HepG2 (cell line): ENCODE results near the gene UBQLN4. TPM values are rescaled to one million over a fixed set of nuclear protein-coding genes. Genes with fewer than 3 reads are reported as not detected.
A peak's percentile ranks its signal among the peaks of the same experiment; 100 is the strongest.

Source experiments
- CHCHD3 ChIP-seq: sonication (generic); formaldehyde crosslinking; IDR thresholded peaks from 2 replicates; pipeline ENCODE4 v1.8.0; 2022; ENCODE audit warnings: mild to moderate bottlenecking, missing genetic modification reagents, moderate library complexity
- E2F1 ChIP-seq: sonication (generic); formaldehyde crosslinking; IDR thresholded peaks from 2 replicates; pipeline ENCODE4 v1.5.0; 2020; ENCODE audit warnings: missing genetic modification reagents
- FOXM1 ChIP-seq: sonication (generic); formaldehyde crosslinking; IDR thresholded peaks from 2 replicates; pipeline ENCODE4 v1.5.0; 2020; ENCODE audit warnings: missing genetic modification reagents
- GATAD2A ChIP-seq: IDR thresholded peaks from 2 replicates; pipeline ENCODE4 v1.6.1; 2016
- GRHL1 ChIP-seq: sonication (generic); formaldehyde crosslinking; conservative IDR thresholded peaks from 2 replicates; pipeline ENCODE4 v1.8.0; 2022; ENCODE audit warnings: missing genetic modification reagents
- GTF3A ChIP-seq: sonication (generic); formaldehyde crosslinking; conservative IDR thresholded peaks from 2 replicates; pipeline ENCODE4 v1.4.0; 2020; ENCODE audit warnings: mild to moderate bottlenecking, missing genetic modification reagents
- HDAC1 ChIP-seq: sonication (generic); formaldehyde crosslinking; IDR thresholded peaks from 2 replicates; pipeline ENCODE4 v1.5.1; 2020; ENCODE audit warnings: mild to moderate bottlenecking, missing genetic modification reagents
- HOXA7 ChIP-seq: sonication (generic); formaldehyde crosslinking; IDR thresholded peaks from 2 replicates; pipeline ENCODE4 v1.8.1; 2022; ENCODE audit warnings: mild to moderate bottlenecking, missing genetic modification reagents, moderate library complexity
- NFYC ChIP-seq: IDR thresholded peaks from 2 replicates; pipeline ENCODE4 v1.6.1; 2016; ENCODE audit warnings: missing genetic modification reagents, missing compliant biosample characterization
- POGZ ChIP-seq: sonication (generic); formaldehyde crosslinking; IDR thresholded peaks from 2 replicates; pipeline ENCODE4 v1.4.0; 2020; ENCODE audit warnings: mild to moderate bottlenecking, missing genetic modification reagents
- PRPF4 ChIP-seq: fragments of 200-400 bp; formaldehyde crosslinking; IDR thresholded peaks from 2 replicates; pipeline ENCODE4 v1.6.1; 2016; ENCODE audit warnings: low read length, low read depth; ENCODE audit not compliant: poor library complexity, severe bottlenecking
- RORA ChIP-seq: sonication (generic); formaldehyde crosslinking; IDR thresholded peaks from 2 replicates; pipeline ENCODE4 v1.5.0; 2020; ENCODE audit warnings: mild to moderate bottlenecking, missing genetic modification reagents, moderate library complexity
- STAT5B ChIP-seq: sonication (generic); formaldehyde crosslinking; IDR thresholded peaks from 2 replicates; pipeline ENCODE4 v1.4.0; 2020; ENCODE audit warnings: missing genetic modification reagents
- SYNCRIP ChIP-seq: fragments of 200-400 bp; formaldehyde crosslinking; IDR thresholded peaks from 2 replicates; pipeline ENCODE4 v1.6.1; 2018; ENCODE audit warnings: mild to moderate bottlenecking, low read depth, low read length; ENCODE audit not compliant: insufficient read depth
- TCF7L2 ChIP-seq: IDR thresholded peaks from 2 replicates; pipeline ENCODE4 v1.6.1; 2011; ENCODE audit warnings: mild to moderate bottlenecking, low read depth, low read length, moderate library complexity
- ZBTB2 ChIP-seq: sonication (generic); formaldehyde crosslinking; IDR thresholded peaks from 2 replicates; pipeline ENCODE4 v1.8.0; 2022; ENCODE audit warnings: low read depth, missing genetic modification reagents
- ZBTB34 ChIP-seq: sonication (generic); formaldehyde crosslinking; IDR thresholded peaks from 2 replicates; pipeline ENCODE4 v1.8.0; 2022; ENCODE audit warnings: mild to moderate bottlenecking, missing genetic modification reagents
- ZBTB44 ChIP-seq: sonication (generic); formaldehyde crosslinking; IDR thresholded peaks from 2 replicates; pipeline ENCODE4 v1.4.0; 2020; ENCODE audit warnings: missing genetic modification reagents
- ZFX ChIP-seq: sonication (generic); formaldehyde crosslinking; IDR thresholded peaks from 2 replicates; pipeline ENCODE4 v1.4.0; 2020; ENCODE audit warnings: mild to moderate bottlenecking, low read depth, missing genetic modification reagents, moderate library complexity
- ZNF331 ChIP-seq: sonication (generic); formaldehyde crosslinking; IDR thresholded peaks from 2 replicates; pipeline ENCODE4 v1.4.0; 2020; ENCODE audit warnings: missing genetic modification reagents
- ZNF383 ChIP-seq: sonication (generic); formaldehyde crosslinking; IDR thresholded peaks from 2 replicates; pipeline ENCODE4 v1.4.0; 2020; ENCODE audit warnings: missing genetic modification reagents, mild to moderate bottlenecking, borderline replicate concordance
- ZNF724P ChIP-seq: sonication (generic); formaldehyde crosslinking; IDR thresholded peaks from 2 replicates; pipeline ENCODE4 v1.8.0; 2022; ENCODE audit warnings: missing genetic modification reagents, borderline replicate concordance
- ZNF768 ChIP-seq: sonication (generic); formaldehyde crosslinking; IDR thresholded peaks from 2 replicates; pipeline ENCODE4 v1.4.0; 2020; ENCODE audit warnings: missing genetic modification reagents
- polyA plus RNA-seq, 8 experiments: library from polyadenylated mRNA; depleted of rRNA in 3 of 8; stranded (reverse) in 7 of 8; unstranded in 1 of 8; fragments of >200 nt; fragmentation: Illumina TruSeq in 4 of 8; extraction: Trizol in 4 of 8; gene quantifications; 2 replicates each; pipeline versions ENCODE4 v1.2.1 to v1.2.3, GENCODE V29; 2011 to 2016; ENCODE audit warnings: low read depth in 4 of 8, missing spikeins in 1 of 8, mixed read lengths in 1 of 8; ENCODE audit not compliant: insufficient read depth in 1 of 8
- total RNA-seq, 5 experiments: library from RNA; depleted of rRNA; stranded (reverse); fragments of >200 nt; fragmentation: Illumina TruSeq; extraction: Trizol; gene quantifications; 2 replicates each; pipeline ENCODE4 v1.2.3, GENCODE V29; 2016; ENCODE audit warnings: low read depth in 1 of 5

Gene UBQLN4
- total and polyA plus RNA-seq, 2 of the 13 experiments (the other 11 are each of a cell fraction or from before 2014, with no cell fraction given): 31.5 to 39.8 TPM

- TF ChIP-seq NFYC (CRISPR knock-in tag): peak; percentile 52
- TF ChIP-seq E2F1 (CRISPR knock-in tag): peak; percentile 65
- TF ChIP-seq POGZ (CRISPR knock-in tag): peak; percentile 59
- no peak for TF ChIP-seq FOXM1 (CRISPR knock-in tag)
- TF ChIP-seq CHCHD3: no peak
- TF ChIP-seq ZNF383 (CRISPR knock-in tag): peak; percentile 90; the same call in 1 of the 2 replicates
- TF ChIP-seq ZNF724P (CRISPR knock-in tag): peak; percentile 51; the same call in 1 of the 2 replicates
- TF ChIP-seq ZBTB44 (CRISPR knock-in tag): peak; percentile 14; the same call in 1 of the 2 replicates
- TF ChIP-seq GATAD2A (CRISPR knock-in tag): no peak
- TF ChIP-seq PRPF4: peak; percentile 20
- TF ChIP-seq RORA (CRISPR knock-in tag): no peak
- TF ChIP-seq ZFX (CRISPR knock-in tag): peak; percentile 92
- TF ChIP-seq HDAC1 (CRISPR knock-in tag): peak; percentile 82; the same call in 1 of the 2 replicates
- peak; percentile 38; the same call in 1 of the 2 replicates for TF ChIP-seq ZBTB34 (CRISPR knock-in tag)
- peak; percentile 42; the same call in 1 of the 2 replicates for TF ChIP-seq ZNF331
- no peak; the same call in 1 of the 2 replicates for TF ChIP-seq ZBTB2
- peak; percentile 68; the same call in 1 of the 2 replicates for TF ChIP-seq ZNF768 (CRISPR knock-in tag)
- no peak for TF ChIP-seq GTF3A (CRISPR knock-in tag)
- no peak for TF ChIP-seq SYNCRIP
- TF ChIP-seq HOXA7 (CRISPR knock-in tag): no peak
- no peak for TF ChIP-seq TCF7L2
- no peak for TF ChIP-seq GRHL1 (CRISPR knock-in tag)
- no peak for TF ChIP-seq STAT5B (CRISPR knock-in tag)
Measured at GRCh38 chr1:156054500-156055280, 1.1 kb upstream of the UBQLN4 start, which contains the start of gene LAMTOR2 (continued).
